HepG2 (cell line): ENCODE data around the gene CETN2. TPM values are rescaled to one million over a fixed set of nuclear protein-coding genes. Genes with fewer than 3 reads are reported as not detected.
A peak's percentile ranks its signal among the peaks of the same experiment; 100 is the strongest.

ENCODE experiments used
- ATAC-seq: fragments of 200-7000 bp; cut with Tn5 transposase; 3 replicates; pipeline ENCODE4 v1.9.1; 2020; ENCODE audit warnings: mild to moderate bottlenecking, moderate library complexity
- BruUV-seq: library from RNA; stranded (reverse); fragments of 400-500 nt; replicated peaks from 2 replicates; lab custom pipeline; 2021; lab: Mats Ljungman, UMichigan
- CTCF ChIA-PET: fragments of 300-600 bp; formaldehyde crosslinking; extraction: SDS; loops from one replicate; lab custom pipeline; 2021; ENCODE audit warnings: low total read pairs, inconsistent platforms, low intra/inter-chr PET ratio; lab: Yijun Ruan, JAX
- POLR2A ChIA-PET: fragments of 350-600 bp; sonication (Branson Sonifier 250); formaldehyde crosslinking; loops from one replicate; lab custom pipeline; 2020; ENCODE audit warnings: antibody characterized with exemption, inconsistent platforms; lab: Yijun Ruan, JAX
- DNase-seq: peaks from one replicate; pipeline ENCODE4 v3.0.0-alpha.2; 2015; ENCODE audit warnings: low spot score
- FAIRE-seq: peaks from 3 replicates; lab custom pipeline; 2011; peaks lifted over from hg19 to GRCh38; lab: Jason Lieb, UNC
- H2AFZ ChIP-seq: one replicate; pipeline ENCODE4 v1.6.1; 2011; ENCODE audit warnings: low read length, inconsistent platforms
- H3K27ac ChIP-seq: fragments of 300-600 bp; 3 replicates; pipeline ENCODE4 v1.8.0; 2011; ENCODE audit warnings: mixed run types, mild to moderate bottlenecking, mixed read lengths, low read length, inconsistent platforms; ENCODE audit not compliant: insufficient read depth; ENCODE audit errors: extremely low read length
- H3K27me3 ChIP-seq, 2 experiments: fragments of 200-600 bp in 1 of 2; 2 replicates in 1 of 2; 3 replicates in 1 of 2; pipeline versions ENCODE4 v1.6.0 to v1.8.0; 2011; ENCODE audit warnings: low read length in 2 of 2, mild to moderate bottlenecking in 2 of 2, moderate library complexity in 2 of 2, inconsistent platforms in 1 of 2; ENCODE audit not compliant: insufficient read depth in 2 of 2, control insufficient read depth in 1 of 2
- H3K36me3 ChIP-seq, 2 experiments: fragments of 200-600 bp in 1 of 2; replicated peaks in 1 of 2; 2 replicates in 1 of 2; 3 replicates in 1 of 2; pipeline versions ENCODE4 v1.5.1 to v1.8.0; 2011; ENCODE audit warnings: low read length in 2 of 2, inconsistent platforms in 1 of 2; ENCODE audit not compliant: insufficient read depth in 2 of 2, control insufficient read depth in 1 of 2
- H3K4me1 ChIP-seq: 2 replicates; pipeline ENCODE4 v1.5.1; 2012; ENCODE audit warnings: low read length, inconsistent platforms; ENCODE audit not compliant: insufficient read depth
- H3K4me2 ChIP-seq: 2 replicates; pipeline ENCODE4 v1.6.0; 2011; ENCODE audit warnings: low read depth, low read length, inconsistent platforms
- H3K4me3 ChIP-seq, 3 experiments: fragments of 200-600 bp in 1 of 3; sonication (generic), shearing (Covaris generic) in 1 of 3; replicated peaks in 1 of 3; 2 replicates each; pipeline ENCODE4 v1.5.1; 2011 to 2016; ENCODE audit warnings: low read length in 3 of 3, inconsistent platforms in 2 of 3, low read depth in 2 of 3, mild to moderate bottlenecking in 2 of 3, control low read depth in 1 of 3, mixed read lengths in 1 of 3; ENCODE audit not compliant: insufficient read depth in 1 of 3
- H3K79me2 ChIP-seq: one replicate; pipeline ENCODE4 v1.6.1; 2011; ENCODE audit warnings: low read length, inconsistent platforms; ENCODE audit not compliant: insufficient read depth
- H3K9ac ChIP-seq: 2 replicates; pipeline ENCODE4 v1.6.0; 2011; ENCODE audit warnings: mild to moderate bottlenecking, low read depth, low read length, inconsistent platforms; ENCODE audit not compliant: insufficient read depth
- H3K9me3 ChIP-seq: 2 replicates; pipeline ENCODE4 v1.5.1; 2012; ENCODE audit warnings: mild to moderate bottlenecking, low read length
- H4K20me1 ChIP-seq: 2 replicates; pipeline ENCODE4 v1.6.0; 2011; ENCODE audit warnings: inconsistent platforms, mild to moderate bottlenecking, low read length, moderate library complexity; ENCODE audit not compliant: insufficient read depth
- ARID2 ChIP-seq: sonication (generic); formaldehyde crosslinking; IDR thresholded peaks from 2 replicates; pipeline ENCODE4 v1.8.1; 2022; ENCODE audit warnings: mild to moderate bottlenecking, missing genetic modification reagents, borderline replicate concordance
- ATAD3A ChIP-seq: sonication (generic); formaldehyde crosslinking; IDR thresholded peaks from 2 replicates; pipeline ENCODE4 v1.4.0; 2020; ENCODE audit warnings: missing genetic modification reagents
- CENPT ChIP-seq: sonication (generic); formaldehyde crosslinking; IDR thresholded peaks from 2 replicates; pipeline ENCODE4 v1.8.0; 2022; ENCODE audit warnings: low read depth, mild to moderate bottlenecking, moderate library complexity, missing genetic modification reagents
- HNF4A ChIP-seq: sonication (generic); formaldehyde crosslinking; IDR thresholded peaks from 2 replicates; pipeline ENCODE4 v1.4.0; 2020; ENCODE audit warnings: missing genetic modification reagents
- KLF15 ChIP-seq: sonication (generic); formaldehyde crosslinking; IDR thresholded peaks from 2 replicates; pipeline ENCODE4 v1.8.1; 2023; ENCODE audit warnings: borderline replicate concordance, mild to moderate bottlenecking, inconsistent platforms, missing genetic modification reagents, mixed read lengths
- PATZ1 ChIP-seq: sonication (generic); formaldehyde crosslinking; IDR thresholded peaks from 2 replicates; pipeline ENCODE4 v1.4.0; 2020; ENCODE audit warnings: missing genetic modification reagents
- PAXIP1 ChIP-seq: sonication (generic); formaldehyde crosslinking; conservative IDR thresholded peaks from 2 replicates; pipeline ENCODE4 v1.4.0; 2020; ENCODE audit warnings: mild to moderate bottlenecking, missing genetic modification reagents, moderate library complexity
- PITX1 ChIP-seq: sonication (generic); formaldehyde crosslinking; IDR thresholded peaks from 2 replicates; pipeline ENCODE4 v1.5.1; 2020; ENCODE audit warnings: mild to moderate bottlenecking, missing genetic modification reagents
- TEAD3 ChIP-seq: optimal IDR thresholded peaks from 2 replicates; pipeline ENCODE3; 2016; ENCODE audit warnings: borderline replicate concordance
- WIZ ChIP-seq: sonication (generic); formaldehyde crosslinking; IDR thresholded peaks from 2 replicates; pipeline ENCODE4 v1.5.1; 2020; ENCODE audit warnings: mild to moderate bottlenecking, missing genetic modification reagents
- YEATS2 ChIP-seq: sonication (generic); formaldehyde crosslinking; IDR thresholded peaks from 2 replicates; pipeline ENCODE4 v1.4.0; 2020; ENCODE audit warnings: missing genetic modification reagents, borderline replicate concordance
- ZFP36L1 ChIP-seq: sonication (generic); formaldehyde crosslinking; IDR thresholded peaks from 2 replicates; pipeline ENCODE4 v1.8.0; 2022; ENCODE audit warnings: mild to moderate bottlenecking, missing genetic modification reagents, moderate library complexity
- WGBS: methylation state at CpG from one replicate; pipeline ENCODE4 v1.1.6; 2017; ENCODE audit warnings: low lambda C conversion rate; 5-methylcytosine and 5-hydroxymethylcytosine counted together
- in situ Hi-C: cut with HindIII; loops from 2 replicates; pipeline ENCODE4 v1.10.0; 2017; ENCODE audit warnings: low pct_unique_long_range_greater_than_20kb; ENCODE audit not compliant: extremely low pct_ligation_motif_present
- intact Hi-C: fragments of 100-400 bp; cut with micrococcal nuclease; formaldehyde crosslinking; loops from one replicate; pipeline ENCODE4 v1.10.0; 2022; ENCODE audit not compliant: unreplicated experiment
- polyA plus RNA-seq, 8 experiments: library from polyadenylated mRNA; depleted of rRNA in 3 of 8; stranded (reverse) in 7 of 8; unstranded in 1 of 8; fragments of >200 nt; fragmentation: Illumina TruSeq in 4 of 8; extraction: Trizol in 4 of 8; gene quantifications; 2 replicates each; pipeline versions ENCODE4 v1.2.1 to v1.2.3, GENCODE V29; 2011 to 2016; ENCODE audit warnings: low read depth in 4 of 8, missing spikeins in 1 of 8, mixed read lengths in 1 of 8; ENCODE audit not compliant: insufficient read depth in 1 of 8
- total RNA-seq, 5 experiments: library from RNA; depleted of rRNA; stranded (reverse); fragments of >200 nt; fragmentation: Illumina TruSeq; extraction: Trizol; gene quantifications; 2 replicates each; pipeline ENCODE4 v1.2.3, GENCODE V29; 2016; ENCODE audit warnings: low read depth in 1 of 5
- TF ChIP-seq, protein P1 (sequence below): IDR thresholded peaks from 2 replicates; pipeline ENCODE4 v1.4.0; 2020; ENCODE audit warnings: mild to moderate bottlenecking, missing genetic modification reagents

The CETN2 gene
- total and polyA plus RNA-seq, 2 of the 13 experiments (the other 11 are each of a cell fraction or from before 2014, with no cell fraction given), result 17.2 to 85.4 TPM

GRCh38 chrX:152876931-152877840, 46.6 kb upstream of the CETN2 start:
- intact Hi-C loops (no loop called here), in situ Hi-C loops (no loop called here)
- DNase-seq (peak; percentile 13), FAIRE-seq (no peak), ATAC-seq (peak; percentile 72)
- no peaks in the 10 kb centered on the region for H3K9me3 ChIP-seq
- TF ChIP-seq PAXIP1 (CRISPR knock-in tag) (0 out of 2 replicates have a peak, but pooled peaks have one; percentile 16), CENPT (CRISPR knock-in tag) (no peak), WIZ (CRISPR knock-in tag) (no peak), PATZ1 (CRISPR knock-in tag) (no peak), HNF4A (CRISPR knock-in tag) (peak; percentile 48), ATAD3A (CRISPR knock-in tag) (no peak), KLF15 (CRISPR knock-in tag) (no peak), ZFP36L1 (no peak), PITX1 (CRISPR knock-in tag) (peak; percentile 16; the same call in 1 of the 2 replicates), YEATS2 (CRISPR knock-in tag) (no peak), TEAD3 (CRISPR knock-in tag) (no peak), ARID2 (CRISPR knock-in tag) (no peak)
- TF ChIP-seq, protein P1, sequence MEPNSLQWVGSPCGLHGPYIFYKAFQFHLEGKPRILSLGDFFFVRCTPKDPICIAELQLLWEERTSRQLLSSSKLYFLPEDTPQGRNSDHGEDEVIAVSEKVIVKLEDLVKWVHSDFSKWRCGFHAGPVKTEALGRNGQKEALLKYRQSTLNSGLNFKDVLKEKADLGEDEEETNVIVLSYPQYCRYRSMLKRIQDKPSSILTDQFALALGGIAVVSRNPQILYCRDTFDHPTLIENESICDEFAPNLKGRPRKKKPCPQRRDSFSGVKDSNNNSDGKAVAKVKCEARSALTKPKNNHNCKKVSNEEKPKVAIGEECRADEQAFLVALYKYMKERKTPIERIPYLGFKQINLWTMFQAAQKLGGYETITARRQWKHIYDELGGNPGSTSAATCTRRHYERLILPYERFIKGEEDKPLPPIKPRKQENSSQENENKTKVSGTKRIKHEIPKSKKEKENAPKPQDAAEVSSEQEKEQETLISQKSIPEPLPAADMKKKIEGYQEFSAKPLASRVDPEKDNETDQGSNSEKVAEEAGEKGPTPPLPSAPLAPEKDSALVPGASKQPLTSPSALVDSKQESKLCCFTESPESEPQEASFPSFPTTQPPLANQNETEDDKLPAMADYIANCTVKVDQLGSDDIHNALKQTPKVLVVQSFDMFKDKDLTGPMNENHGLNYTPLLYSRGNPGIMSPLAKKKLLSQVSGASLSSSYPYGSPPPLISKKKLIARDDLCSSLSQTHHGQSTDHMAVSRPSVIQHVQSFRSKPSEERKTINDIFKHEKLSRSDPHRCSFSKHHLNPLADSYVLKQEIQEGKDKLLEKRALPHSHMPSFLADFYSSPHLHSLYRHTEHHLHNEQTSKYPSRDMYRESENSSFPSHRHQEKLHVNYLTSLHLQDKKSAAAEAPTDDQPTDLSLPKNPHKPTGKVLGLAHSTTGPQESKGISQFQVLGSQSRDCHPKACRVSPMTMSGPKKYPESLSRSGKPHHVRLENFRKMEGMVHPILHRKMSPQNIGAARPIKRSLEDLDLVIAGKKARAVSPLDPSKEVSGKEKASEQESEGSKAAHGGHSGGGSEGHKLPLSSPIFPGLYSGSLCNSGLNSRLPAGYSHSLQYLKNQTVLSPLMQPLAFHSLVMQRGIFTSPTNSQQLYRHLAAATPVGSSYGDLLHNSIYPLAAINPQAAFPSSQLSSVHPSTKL (CRISPR knock-in tag), result no peak
- no peak overlapping the region; a peak in 1 of 6 replicates for H3K4me3 ChIP-seq
- H4K20me1 ChIP-seq, result no peaks in the 10 kb centered on the region
- H3K79me2 ChIP-seq, result no peaks in the 10 kb centered on the region
- H3K4me1 ChIP-seq, result peaks cover 15% of the 10 kb centered on the region
- H3K27me3 ChIP-seq, result peaks cover 0 to 1% of the 10 kb centered on the region in 2 experiments; a peak in 1 of 5 replicates
- peak overlapping the region; percentile 18 for H3K4me2 ChIP-seq
- H2AFZ ChIP-seq, result no peak overlapping the region
- H3K27ac ChIP-seq, result no peak overlapping the region
- ChIA-PET POLR2A (no interaction called here), CTCF (no interaction called here)
- no CpG with 5 or more reads among the region's 10 CpGs for WGBS
- no peaks in the 10 kb centered on the region for H3K36me3 ChIP-seq
- no TSS peak for BruUV-seq
- H3K9ac ChIP-seq, result no peak overlapping the region
